ENCODE data around the gene SNRPB. TPM values are rescaled to one million over a fixed set of nuclear protein-coding genes. Genes with fewer than 3 reads are reported as not detected.

SNRPB gene
- total RNA-seq, 1 donor from 2014 or later = 51.3 TPM

GRCh38 chr20:2476742-2477615 is 6.4 kb upstream of the SNRPB start:
- intact Hi-C loops (cut with micrococcal nuclease) = no loop called here
- ATAC-seq = no peak

DNA sequence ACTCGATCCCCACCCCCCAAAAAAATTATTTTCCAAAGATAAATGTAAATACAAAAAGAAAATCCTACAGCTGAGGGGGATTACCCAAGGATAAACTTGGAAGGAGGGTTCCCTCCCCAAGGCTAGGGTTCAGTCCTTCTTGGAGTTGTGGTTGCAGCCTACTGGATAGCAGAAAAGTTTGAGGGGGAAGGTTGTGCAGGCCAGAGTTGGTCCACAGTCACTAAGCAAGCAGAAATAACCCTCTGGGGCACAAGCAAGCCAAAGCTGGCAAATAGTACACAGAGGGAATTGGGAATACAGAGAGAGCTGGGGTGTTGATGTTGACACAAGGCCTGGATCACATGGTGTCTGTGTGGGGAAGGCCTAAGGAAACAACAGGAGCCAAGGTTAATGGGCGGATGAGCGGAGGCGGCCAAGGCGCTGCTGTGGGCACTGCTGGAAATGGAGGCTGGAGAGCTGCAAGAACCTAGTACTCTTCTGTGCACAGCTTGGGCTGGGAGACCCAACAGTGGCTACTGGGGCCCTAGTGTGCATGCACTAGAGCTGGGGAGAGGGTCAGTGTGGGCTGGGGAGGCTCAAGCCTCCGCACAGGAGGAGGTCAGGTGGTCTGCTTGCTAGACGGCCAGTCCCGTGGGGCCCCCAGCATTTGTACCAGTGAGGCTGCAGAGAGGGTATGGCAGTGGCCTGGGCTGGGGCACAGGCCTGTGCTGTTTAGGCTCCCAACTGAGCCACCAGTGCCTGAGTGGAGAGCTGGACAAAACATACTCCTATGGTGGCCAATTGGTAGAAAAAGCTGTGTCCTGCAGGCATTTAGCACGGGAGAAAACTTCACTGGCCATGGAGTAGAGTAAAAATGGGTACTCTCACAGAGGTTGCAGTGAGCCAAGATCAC is 5.5 kb upstream of the SNRPB start:
- ATAC-seq (no peak), DNase-seq (no peak)
- intact Hi-C loops (cut with micrococcal nuclease) = no loop called here

More at GRCh38 chr20:2476742-2477615, 6.4 kb upstream of the SNRPB start:
- DNase-seq = no peak

GRCh38 chr20:2473516-2473915 is 2.9 kb upstream of the SNRPB start:
- DNase-seq (no peak), ATAC-seq (no peak)
- intact Hi-C loops (cut with micrococcal nuclease) = no loop called here

GRCh38 chr20:2469991-2470422 is 582 bp downstream of the SNRPB start:
- intact Hi-C loops (cut with micrococcal nuclease) = no loop called here
- peak; percentile 41 for DNase-seq
- peak; percentile 52 for ATAC-seq

- no peak for DNase-seq
- intact Hi-C loops (cut with micrococcal nuclease) = no loop called here
Measured at GRCh38 chr20:2468581-2469407, 1.8 kb downstream of the SNRPB start.

DNA sequence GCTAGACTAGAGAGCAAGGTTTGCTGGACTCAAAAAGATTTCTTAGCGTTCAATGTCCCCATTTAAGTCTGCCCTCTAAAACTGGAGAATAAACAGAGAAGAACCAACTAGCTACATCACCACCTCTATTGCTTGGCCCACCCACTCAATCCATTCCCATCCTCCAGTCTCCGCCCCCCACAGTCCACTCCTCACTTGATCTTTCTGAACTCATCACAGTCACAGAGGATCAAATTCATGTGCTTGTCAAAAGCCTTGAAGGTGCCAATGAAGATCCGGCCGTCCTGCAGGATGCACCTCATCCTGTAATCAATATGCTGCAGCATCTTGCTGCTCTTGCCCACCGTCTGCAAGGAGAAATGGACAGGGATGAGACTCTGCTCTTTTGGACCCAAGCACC is 3.2 kb downstream of the SNRPB start:
- intact Hi-C loops (cut with micrococcal nuclease) = no loop called here
- no peak for ATAC-seq
- no peak for DNase-seq

More at GRCh38 chr20:2468581-2469407, 1.8 kb downstream of the SNRPB start:
- no peak for ATAC-seq

- intact Hi-C loops (cut with micrococcal nuclease) = no loop called here
- DNase-seq = no peak
Measured at GRCh38 chr20:2465100-2465499, 5.5 kb downstream of the SNRPB start.

GRCh38 chr20:2463616-2464365 is 6.8 kb downstream of the SNRPB start:
- no peak for ATAC-seq

More at GRCh38 chr20:2465100-2465499, 5.5 kb downstream of the SNRPB start:
- ATAC-seq = no peak

DNA sequence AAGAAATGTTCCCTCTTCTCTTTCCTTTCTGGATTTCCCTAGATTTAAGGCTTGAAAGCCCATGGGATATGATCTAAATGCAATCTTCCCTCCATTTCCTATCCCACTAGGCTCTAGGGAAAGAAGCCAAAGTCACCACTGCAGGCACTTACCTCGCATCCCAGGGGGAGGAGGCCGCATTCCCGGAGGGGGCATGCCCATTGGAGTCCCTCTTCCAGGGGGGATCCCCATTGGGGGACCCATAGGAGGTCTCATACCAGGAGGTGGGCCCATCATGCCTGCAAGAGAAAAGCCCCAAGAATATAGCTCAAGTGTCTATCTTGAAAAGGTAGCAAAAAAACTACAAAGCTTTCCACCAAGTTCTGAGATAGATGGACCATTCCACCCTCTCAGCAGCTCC is 8.1 kb downstream of the SNRPB start:
- DNase-seq (no peak), ATAC-seq (no peak)
- intact Hi-C loops (cut with micrococcal nuclease) = no loop called here

More at GRCh38 chr20:2463616-2464365, 6.8 kb downstream of the SNRPB start:
- intact Hi-C loops (cut with micrococcal nuclease) = no loop called here
- no peak for DNase-seq

- no peak for DNase-seq
- ATAC-seq = no peak
- intact Hi-C loops (cut with micrococcal nuclease) = no loop called here
Measured at GRCh38 chr20:2460752-2461424, 9.7 kb downstream of the SNRPB start.

- intact Hi-C loops (cut with micrococcal nuclease) = loop anchor here (10.0 kb wide), 2 partner anchors 255 to 495 kb away; no protein-coding TSS in a partner anchor
- no peak for ATAC-seq
- no peak for DNase-seq
Measured at GRCh38 chr20:2459981-2460751, 10.4 kb downstream of the SNRPB start.

GRCh38 chr20:2458919-2459499 is 11.6 kb downstream of the SNRPB start:
- DNase-seq = no peak
- ATAC-seq = no peak
- intact Hi-C loops (cut with micrococcal nuclease) = loop anchor here (10.0 kb wide), 2 partner anchors 254 to 494 kb away; no protein-coding TSS in a partner anchor

GRCh38 chr20:2455771-2456497 is 14.7 kb downstream of the SNRPB start:
- DNase-seq (no peak), ATAC-seq (no peak)
- intact Hi-C loops (cut with micrococcal nuclease) = loop anchor here (10.0 kb wide), 2 partner anchors 251 to 491 kb away; no protein-coding TSS in a partner anchor

DNA sequence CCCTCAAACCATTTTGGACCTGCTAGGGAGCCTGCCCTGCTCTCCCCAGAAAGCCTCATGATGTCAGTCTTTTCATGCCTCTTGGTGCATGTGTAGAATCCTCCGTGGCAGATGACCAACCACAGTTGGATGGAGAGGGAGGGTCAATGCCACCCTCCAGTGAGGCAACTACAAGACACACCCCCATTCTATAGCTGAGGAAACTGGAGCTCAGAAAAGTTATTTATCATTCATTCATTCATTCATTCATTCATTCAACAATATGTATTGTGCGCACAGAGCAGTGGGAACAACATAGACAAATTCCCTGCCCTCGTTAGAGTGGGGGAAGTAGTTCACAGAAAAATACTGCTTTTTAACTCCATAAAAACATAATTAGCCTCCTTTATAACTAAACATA is 16.8 kb downstream of the SNRPB start:
- no peak for DNase-seq
- no peak for ATAC-seq
- intact Hi-C loops (cut with micrococcal nuclease) = loop anchor here (10.0 kb wide), 2 partner anchors 249 to 489 kb away; no protein-coding TSS in a partner anchor

DNA sequence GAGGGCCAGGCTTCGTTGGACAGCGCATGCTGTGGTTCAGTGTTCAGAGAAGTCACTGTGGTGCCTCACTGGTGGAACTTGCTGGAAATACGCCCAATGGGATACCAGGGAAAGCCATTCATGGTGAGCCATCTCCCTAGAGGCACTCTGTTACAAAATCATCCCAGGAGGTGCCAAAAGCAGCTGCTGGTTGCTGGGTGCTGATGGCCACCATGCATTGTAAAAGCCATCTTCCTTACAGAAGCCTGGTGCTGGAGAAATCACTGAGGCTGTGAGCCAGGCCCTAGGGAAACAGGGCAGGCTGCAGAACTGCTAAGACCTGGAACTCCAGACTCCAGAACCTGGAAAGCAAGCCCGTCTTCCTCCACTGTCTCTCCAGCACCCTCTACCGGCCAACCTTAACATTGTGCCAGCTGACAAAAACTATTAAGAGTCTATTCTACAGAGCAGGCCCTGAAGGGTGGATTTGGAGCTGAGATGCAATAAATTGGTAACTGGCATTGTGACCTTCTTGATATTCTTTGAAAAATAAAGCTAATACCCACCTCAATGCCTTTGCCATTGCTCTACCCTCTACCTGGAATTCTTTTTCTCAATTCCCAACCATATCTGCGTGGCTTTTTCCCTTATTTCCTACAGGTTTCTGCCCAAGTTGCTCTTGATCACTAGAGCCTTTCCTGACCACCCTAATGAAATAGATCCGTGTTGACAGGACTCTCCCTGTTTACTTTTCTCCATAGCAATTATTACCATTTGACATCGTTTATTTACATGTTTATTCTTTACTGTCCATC is 18.5 kb downstream of the SNRPB start:
- ATAC-seq (peak; percentile 74), DNase-seq (peak; percentile 55)
- intact Hi-C loops (cut with micrococcal nuclease) = loop anchor here (10.0 kb wide), 2 partner anchors 247 to 487 kb away; no protein-coding TSS in a partner anchor
